ACC112 (cell line): Measurements from ENCODE around the gene AKAP9.
"Not testable (repeated sequence)": the region's sequence is repeated elsewhere in the genome, so short reads cannot be mapped to it uniquely, and the experiment has no call there.

Experiments used
- H2AFZ ChIP-seq: fragments of 200-600 bp; sonication (generic); one replicate; pipeline ENCODE4 v1.6.0; 2017; ENCODE audit warnings: antibody characterized with exemption, low read length; ENCODE audit not compliant: unreplicated experiment
- H3K27ac ChIP-seq: fragments of 200-600 bp; sonication (generic); 2 replicates; pipeline ENCODE4 v1.5.1; 2014; ENCODE audit warnings: low read depth, mild to moderate bottlenecking, antibody characterized with exemption, low read length, moderate library complexity
- H3K27me3 ChIP-seq: fragments of 200-600 bp; sonication (generic); 2 replicates; pipeline ENCODE4 v1.6.1; 2014; ENCODE audit warnings: mild to moderate bottlenecking, antibody characterized with exemption, low read length, moderate library complexity, mixed read lengths; ENCODE audit not compliant: insufficient read depth
- H3K36me3 ChIP-seq: fragments of 200-600 bp; sonication (generic); 2 replicates; pipeline ENCODE4 v1.6.1; 2016; ENCODE audit warnings: mild to moderate bottlenecking, antibody characterized with exemption, low read length, moderate library complexity, mixed read lengths; ENCODE audit not compliant: insufficient read depth
- H3K4me1 ChIP-seq: fragments of 200-600 bp; sonication (generic); one replicate; pipeline ENCODE4 v1.6.1; 2016; ENCODE audit warnings: low read length, mixed read lengths; ENCODE audit not compliant: insufficient read depth, unreplicated experiment, control insufficient read depth
- H3K4me3 ChIP-seq: fragments of 200-600 bp; sonication (generic); 2 replicates; pipeline ENCODE4 v1.5.1; 2014; ENCODE audit warnings: mild to moderate bottlenecking, low read depth, low read length
- H3K79me2 ChIP-seq: fragments of 200-600 bp; sonication (generic); one replicate; pipeline ENCODE4 v1.6.0; 2016; ENCODE audit warnings: low read length; ENCODE audit not compliant: control insufficient read depth, unreplicated experiment, insufficient read depth

The AKAP9 gene

GRCh38 chr7:92057375-92057774, 116.7 kb downstream of the AKAP9 start:
- H3K27me3 ChIP-seq = no peaks in the 10 kb centered on the region
- no peak overlapping the region for H2AFZ ChIP-seq
- no peaks in the 10 kb centered on the region for H3K4me1 ChIP-seq
- H3K4me3 ChIP-seq = no peak overlapping the region
- no peaks in the 10 kb centered on the region for H3K79me2 ChIP-seq
- H3K36me3 ChIP-seq = no peaks in the 10 kb centered on the region
- no peak overlapping the region for H3K27ac ChIP-seq

GRCh38 chr7:92058040-92058439, 117.4 kb downstream of the AKAP9 start:
- Histone ChIP-seq H3K4me3 (no peak overlapping the region), H3K36me3 (no peaks in the 10 kb centered on the region), H3K79me2 (no peaks in the 10 kb centered on the region)

GRCh38 chr7:92058899-92059298, 118.2 kb downstream of the AKAP9 start:
- Histone ChIP-seq H3K27ac (no peak overlapping the region), H3K4me3 (no peak overlapping the region), H3K36me3 (no peaks in the 10 kb centered on the region), H3K79me2 (no peaks in the 10 kb centered on the region), H3K4me1 (no peaks in the 10 kb centered on the region), H3K27me3 (no peaks in the 10 kb centered on the region), H2AFZ (no peak overlapping the region)

More at GRCh38 chr7:92058040-92058439, 117.4 kb downstream of the AKAP9 start:
- no peak overlapping the region for H3K27ac ChIP-seq
- H3K27me3 ChIP-seq = no peaks in the 10 kb centered on the region
- H2AFZ ChIP-seq = no peak overlapping the region
- H3K4me1 ChIP-seq = no peaks in the 10 kb centered on the region

GRCh38 chr7:92061154-92061553, 120.5 kb downstream of the AKAP9 start:
- Histone ChIP-seq H3K79me2 (no peaks in the 10 kb centered on the region), H2AFZ (no peak overlapping the region), H3K27ac (no peak overlapping the region), H3K4me3 (no peak overlapping the region), H3K27me3 (no peaks in the 10 kb centered on the region), H3K4me1 (no peaks in the 10 kb centered on the region), H3K36me3 (no peaks in the 10 kb centered on the region; the same call in 1 of the 2 replicates)

- H3K36me3 ChIP-seq = peaks cover 10% of the 10 kb centered on the region
- no peaks in the 10 kb centered on the region for H3K79me2 ChIP-seq
- no peaks in the 10 kb centered on the region for H3K4me1 ChIP-seq
- no peak overlapping the region for H3K4me3 ChIP-seq
- no peaks in the 10 kb centered on the region for H3K27me3 ChIP-seq
- no peak overlapping the region for H3K27ac ChIP-seq
- no peak overlapping the region for H2AFZ ChIP-seq
Observed at GRCh38 chr7:92064438-92065029, 123.9 kb downstream of the AKAP9 start.

GRCh38 chr7:92071032-92071431, 130.4 kb downstream of the AKAP9 start:
- H2AFZ ChIP-seq = no peak overlapping the region
- H3K27ac ChIP-seq = no peak overlapping the region
- H3K79me2 ChIP-seq = no peaks in the 10 kb centered on the region
- peaks cover 16% of the 10 kb centered on the region for H3K36me3 ChIP-seq
- H3K4me1 ChIP-seq = no peaks in the 10 kb centered on the region
- H3K4me3 ChIP-seq = no peak overlapping the region
- H3K27me3 ChIP-seq = no peaks in the 10 kb centered on the region

GRCh38 chr7:92072121-92072520, 131.5 kb downstream of the AKAP9 start:
- Histone ChIP-seq H3K27me3 (no peaks in the 10 kb centered on the region), H2AFZ (no peak overlapping the region), H3K4me1 (no peaks in the 10 kb centered on the region), H3K4me3 (no peak overlapping the region), H3K27ac (no peak overlapping the region), H3K79me2 (no peaks in the 10 kb centered on the region), H3K36me3 (peaks cover 12% of the 10 kb centered on the region; the same call in 1 of the 2 replicates)

GRCh38 chr7:92072708-92073107, 132.0 kb downstream of the AKAP9 start:
- Histone ChIP-seq H3K36me3 (0 out of 2 replicates have a peak, but pooled peaks cover 7% of the 10 kb centered on the region), H3K27ac (no peak overlapping the region), H3K4me3 (no peak overlapping the region)

GRCh38 chr7:92075455-92076158, 134.9 kb downstream of the AKAP9 start:
- H3K4me3 ChIP-seq = no peak overlapping the region
- peaks cover 14% of the 10 kb centered on the region for H3K36me3 ChIP-seq

More at GRCh38 chr7:92072708-92073107, 132.0 kb downstream of the AKAP9 start:
- Histone ChIP-seq H2AFZ (no peak overlapping the region), H3K4me1 (no peaks in the 10 kb centered on the region), H3K27me3 (no peaks in the 10 kb centered on the region), H3K79me2 (no peaks in the 10 kb centered on the region)

GRCh38 chr7:92076509-92076908, 135.8 kb downstream of the AKAP9 start:
- Histone ChIP-seq H3K4me3 (no peak overlapping the region), H3K27ac (no peak overlapping the region), H3K27me3 (no peaks in the 10 kb centered on the region), H3K4me1 (no peaks in the 10 kb centered on the region), H3K79me2 (no peaks in the 10 kb centered on the region), H3K36me3 (peaks cover 11% of the 10 kb centered on the region), H2AFZ (no peak overlapping the region)

More at GRCh38 chr7:92075455-92076158, 134.9 kb downstream of the AKAP9 start:
- H3K27ac ChIP-seq = no peak overlapping the region
- H3K4me1 ChIP-seq = no peaks in the 10 kb centered on the region
- H2AFZ ChIP-seq = no peak overlapping the region
- H3K27me3 ChIP-seq = no peaks in the 10 kb centered on the region
- no peaks in the 10 kb centered on the region for H3K79me2 ChIP-seq

- not testable (repeated sequence) for H2AFZ ChIP-seq, H3K4me3 ChIP-seq, H3K79me2 ChIP-seq, H3K27ac ChIP-seq, H3K27me3 ChIP-seq, H3K4me1 ChIP-seq
- peaks cover 48% of the 10 kb centered on the region for H3K36me3 ChIP-seq
Observed at GRCh38 chr7:92083922-92084321, 143.3 kb downstream of the AKAP9 start.
